ENCODE data around the gene DOC2B. TPM values are rescaled to one million over a fixed set of nuclear protein-coding genes. Genes with fewer than 3 reads are reported as not detected.

DOC2B gene
- total and polyA plus RNA-seq, 2 of the 8 experiments (the other 6 are each of a cell fraction or from before 2014, with no cell fraction given) = 1.3 to 3.3 TPM

- H3K4me2 ChIP-seq (ENCODE audit: insufficient read depth in 1 of 2, low read depth in 2 of 2, low read length in 2 of 2) = no peak overlapping the region
- no peaks in the 10 kb centered on the region for H3K23me2 ChIP-seq (ENCODE audit: low read depth, low read length)
- H3K36me3 ChIP-seq (ENCODE audit: control insufficient read depth in 2 of 4, insufficient read depth in 4 of 4, low read length in 3 of 4) = no peaks in the 10 kb centered on the region
- H3K4me1 ChIP-seq (replicated peaks in 1 of 4; ENCODE audit: control insufficient read depth in 3 of 4, insufficient read depth in 4 of 4, low read length in 3 of 4) = no peaks in the 10 kb centered on the region; a peak in 1 of 7 replicates
- H2AK5ac ChIP-seq (ENCODE audit: low read depth, low read length) = peak overlapping the region; percentile 53; the same call in 1 of the 2 replicates
- ChIA-PET POLR2A (ENCODE audit: partially characterized antibody) (no interaction called here), CTCF (ENCODE audit: partially characterized antibody) (interaction anchor here (1.2 to 3.5 kb wide), 4 partner anchors 12 to 115 kb away, joined by 3 to 20 read pairs (median 5); no protein-coding TSS in a partner anchor)
- no peak overlapping the region for H2AFZ ChIP-seq (ENCODE audit: low read length)
- H3K4ac ChIP-seq (replicated peaks; ENCODE audit: insufficient read length, low read depth, low read length) = no peak overlapping the region
- no peak overlapping the region for H3K9ac ChIP-seq (replicated peaks in 1 of 4; ENCODE audit: extremely low read depth in 1 of 4, low read depth in 3 of 4, low read length in 3 of 4)
- H3K18ac ChIP-seq (ENCODE audit: extremely low read depth, low read length) = no peak overlapping the region
- no peaks in the 10 kb centered on the region for H3K79me2 ChIP-seq (ENCODE audit: control insufficient read depth in 1 of 2, insufficient read depth in 2 of 2, low read length in 2 of 2)
- H2BK5ac ChIP-seq (ENCODE audit: low read depth, low read length) = no peak overlapping the region
- no peak overlapping the region for H4K5ac ChIP-seq (ENCODE audit: insufficient read length, low read depth, low read length)
- no peak overlapping the region for H3K4me3 ChIP-seq (ENCODE audit: extremely low read depth in 1 of 4, insufficient read depth in 2 of 4, low read depth in 3 of 4, low read length in 4 of 4)
- H4K8ac ChIP-seq (ENCODE audit: extremely low read depth, insufficient read depth, low read length) = peak overlapping the region; percentile 51; the same call in 1 of the 2 replicates
- no peak overlapping the region for H3K23ac ChIP-seq (ENCODE audit: insufficient read length)
- no peak overlapping the region for H4K91ac ChIP-seq (replicated peaks; ENCODE audit: insufficient read length, low read length)
- peak overlapping the region; percentile 72; the same call in 1 of the 2 replicates for H2BK15ac ChIP-seq (ENCODE audit: low read length)
- FAIRE-seq (no peak), DNase-seq (ENCODE audit: low read depth in 1 of 2, low spot score in 2 of 2) (no peak)
- H3K14ac ChIP-seq (ENCODE audit: insufficient read length) = no peak overlapping the region
- no peaks in the 10 kb centered on the region for H4K20me1 ChIP-seq (replicated peaks in 1 of 2; ENCODE audit: control insufficient read depth in 1 of 2, insufficient read depth in 2 of 2, low read length in 2 of 2)
- H3K9me3 ChIP-seq (ENCODE audit: insufficient read depth in 2 of 2, low read depth in 1 of 2, low read length in 1 of 2) = no peaks in the 10 kb centered on the region
- H2BK120ac ChIP-seq (replicated peaks; ENCODE audit: low read depth, low read length) = no peak overlapping the region
- peak overlapping the region; percentile 6 for H3K56ac ChIP-seq (replicated peaks; ENCODE audit: insufficient read length, low read depth, low read length)
- H2BK12ac ChIP-seq (ENCODE audit: low read depth, low read length) = peak overlapping the region; percentile 27; the same call in 1 of the 2 replicates
- no peaks in the 10 kb centered on the region for H3K79me1 ChIP-seq (ENCODE audit: low read depth, low read length)
- 91% methylated on average over 7 of the region's 10 CpGs; no CpG with 5 or more reads in 1 of the 2 experiments for WGBS, 2 experiments (ENCODE audit: extremely low coverage in 1 of 2, insufficient coverage in 1 of 2, insufficient read length in 1 of 2, insufficient replicate concordance in 2 of 2, low coverage in 1 of 2, low lambda C conversion rate in 2 of 2, missing lambda C conversion rate in 1 of 2)
- no peak overlapping the region for H2BK20ac ChIP-seq (ENCODE audit: low read length)
- H3K27me3 ChIP-seq (replicated peaks in 1 of 4; ENCODE audit: control insufficient read depth in 3 of 4, extremely low read depth in 1 of 4, insufficient read depth in 3 of 4, low read length in 3 of 4) = no peaks in the 10 kb centered on the region
- H3K27ac ChIP-seq (ENCODE audit: low read depth, low read length) = no peak overlapping the region
- TF ChIP-seq RNF2 (IDR thresholded peaks at IDR 0.05; ENCODE audit: borderline replicate concordance, low read depth, low read length, missing control alignments, poor library complexity, severe bottlenecking) (no peak), HDAC6 (IDR thresholded peaks at IDR 0.05; ENCODE audit: low read depth, low read length) (no peak), KDM1A (IDR thresholded peaks at IDR 0.05; ENCODE audit: borderline replicate concordance, low read length) (no peak), RAD21 (IDR thresholded peaks at IDR 0.05 in 1 of 2, conservative IDR thresholded peaks at IDR 0.05 in 1 of 2; ENCODE audit: low read depth in 2 of 2, low read length in 2 of 2) (no peak), POU5F1 (IDR thresholded peaks at IDR 0.05; ENCODE audit: low read depth, low read length) (no peak), CREB1 (IDR thresholded peaks at IDR 0.05) (no peak), CEBPB (IDR thresholded peaks at IDR 0.05; ENCODE audit: low read depth, low read length) (no peak), USF2 (IDR thresholded peaks at IDR 0.05; ENCODE audit: low read length) (no peak), E2F6 (IDR thresholded peaks at IDR 0.05) (no peak), TBP (IDR thresholded peaks at IDR 0.05; ENCODE audit: low read depth, low read length) (no peak), GABPA (IDR thresholded peaks at IDR 0.05; ENCODE audit: borderline replicate concordance, insufficient read depth, low read length) (no peak), SRF (IDR thresholded peaks at IDR 0.05; ENCODE audit: low read depth, low read length) (no peak)
Observed at GRCh38 chr17:161481-161880, 20.0 kb downstream of the DOC2B start.

Measured in H1 (cell line).